Vagina (tissue), 2 donors: ENCODE measurements around the gene INKA2.

Experiments
- CTCF ChIP-seq, 3 experiments: fragments of 450-650 bp in 2 of 3; fragments of 200-600 bp in 1 of 3; sonication (generic) in 1 of 3; IDR thresholded peaks; one replicate each; pipeline ENCODE4 v1.5.1; 2017 to 2019; ENCODE audit warnings: antibody characterized with exemption in 3 of 3, mild to moderate bottlenecking in 2 of 3, moderate library complexity in 2 of 3
- POLR2A ChIP-seq, 2 donors: fragments of 450-650 bp; IDR thresholded peaks; one replicate each; pipeline ENCODE4 v1.6.1; 2017; ENCODE audit warnings: antibody characterized with exemption in 2 of 2, mild to moderate bottlenecking in 2 of 2, moderate library complexity in 2 of 2
- POLR2AphosphoS5 ChIP-seq, 2 donors: sonication (generic); formaldehyde crosslinking; IDR thresholded peaks; one replicate each; pipeline ENCODE4 v1.9.0; 2017; ENCODE audit warnings: antibody characterized with exemption in 2 of 2, mild to moderate bottlenecking in 2 of 2, low read depth in 1 of 2; ENCODE audit not compliant: insufficient read depth in 1 of 2

- TF ChIP-seq CTCF (IDR thresholded peaks at IDR 0.05): no peak
- no peak for TF ChIP-seq POLR2A (IDR thresholded peaks at IDR 0.05)
- no peak for TF ChIP-seq POLR2AphosphoS5 (IDR thresholded peaks at IDR 0.05; ENCODE audit: insufficient read depth in 1 of 2, low read depth in 1 of 2)
These were observed 29.4 kb upstream of the INKA2 start for GRCh38 chr1:111768625-111769024.
